Astrocyte of the cerebellum (primary cell): ENCODE data around the gene ANKS1B.

ENCODE experiments used
- DNase-seq: peaks from one replicate; pipeline ENCODE4 v3.0.0-alpha.2; 2011; ENCODE audit warnings: low read depth
- H3K4me3 ChIP-seq: 2 replicates; pipeline ENCODE4 v1.5.1; 2011; ENCODE audit warnings: mild to moderate bottlenecking, low read depth, low read length, moderate library complexity
- CTCF ChIP-seq: IDR thresholded peaks from 2 replicates; pipeline ENCODE4 v1.5.1; 2012; ENCODE audit warnings: low read length, low read depth, moderate library complexity, mild to moderate bottlenecking; ENCODE audit errors: missing control alignments
- in situ Hi-C: cut with HindIII; loops from 2 replicates; pipeline ENCODE4 v1.10.0; 2017; ENCODE audit warnings: low sequenced_read_pairs

The ANKS1B gene

GRCh38 chr12:99009654-99010296 lies 975.0 kb downstream of the ANKS1B start:
- TF ChIP-seq CTCF = no peak
- in situ Hi-C loops = no loop called here
- DNase-seq = no peak
- H3K4me3 ChIP-seq = no peak overlapping the region

GRCh38 chr12:99005601-99006000 lies 979.1 kb downstream of the ANKS1B start:
- TF ChIP-seq CTCF = no peak
- in situ Hi-C loops = no loop called here
- no peak for DNase-seq
- H3K4me3 ChIP-seq = no peak overlapping the region

- no peak for TF ChIP-seq CTCF
- no peak overlapping the region for H3K4me3 ChIP-seq
- DNase-seq = no peak
- in situ Hi-C loops = no loop called here
Observed at GRCh38 chr12:99004799-99005466, 979.8 kb downstream of the ANKS1B start.

- H3K4me3 ChIP-seq = no peak overlapping the region
- no peak for DNase-seq
- in situ Hi-C loops = no loop called here
- no peak for TF ChIP-seq CTCF
Observed at GRCh38 chr12:99002731-99003130, 982.0 kb downstream of the ANKS1B start.

- H3K4me3 ChIP-seq = no peak overlapping the region
- no peak for DNase-seq
- TF ChIP-seq CTCF = no peak
- in situ Hi-C loops = no loop called here
Observed at GRCh38 chr12:99002156-99002555, 982.6 kb downstream of the ANKS1B start.

- no peak for TF ChIP-seq CTCF
- H3K4me3 ChIP-seq = no peak overlapping the region
- in situ Hi-C loops = loop anchor here (5.0 kb wide), 1 partner anchor 57 kb away; no protein-coding TSS in a partner anchor
- no peak for DNase-seq
Observed at GRCh38 chr12:98999559-98999958, 985.2 kb downstream of the ANKS1B start.
